HG02610 (cell line): ENCODE results near the gene PTPRK.

Experiments used
- ATAC-seq: cut with Tn5 transposase; IDR thresholded peaks from one replicate; pipeline ENCODE4 v1.9.1; 2021; ENCODE audit warnings: mild to moderate bottlenecking, moderate library complexity; ENCODE audit not compliant: unreplicated experiment

Gene PTPRK

GRCh38 chr6:128047989-128048388 is 472.4 kb downstream of the PTPRK start:
- no peak for ATAC-seq

- ATAC-seq: no peak
Measured at GRCh38 chr6:128046033-128046432, 474.4 kb downstream of the PTPRK start.

GRCh38 chr6:128039543-128039942 is 480.9 kb downstream of the PTPRK start:
- ATAC-seq: no peak

- ATAC-seq: no peak
Measured at GRCh38 chr6:128036808-128037570, 483.4 kb downstream of the PTPRK start.

- no peak for ATAC-seq
Measured at GRCh38 chr6:128033156-128033555, 487.2 kb downstream of the PTPRK start.

GRCh38 chr6:128032042-128032441 is 488.4 kb downstream of the PTPRK start:
- ATAC-seq: no peak

GRCh38 chr6:128029826-128030225 is 490.6 kb downstream of the PTPRK start:
- ATAC-seq: no peak

GRCh38 chr6:128028183-128028582 is 492.2 kb downstream of the PTPRK start:
- ATAC-seq: no peak

- ATAC-seq: no peak
Measured at GRCh38 chr6:128025478-128025877, 494.9 kb downstream of the PTPRK start.

- no peak for ATAC-seq
Measured at GRCh38 chr6:128024969-128025368, 495.4 kb downstream of the PTPRK start.

GRCh38 chr6:128024046-128024445 is 496.4 kb downstream of the PTPRK start:
- no peak for ATAC-seq

- ATAC-seq: no peak
Measured at GRCh38 chr6:128018821-128019220, 501.6 kb downstream of the PTPRK start.

GRCh38 chr6:128017288-128017687 is 503.1 kb downstream of the PTPRK start:
- no peak for ATAC-seq

- no peak for ATAC-seq
Measured at GRCh38 chr6:128007658-128008057, 512.7 kb downstream of the PTPRK start.

GRCh38 chr6:128005009-128005408 is 515.4 kb downstream of the PTPRK start:
- no peak for ATAC-seq

- ATAC-seq: no peak
Measured at GRCh38 chr6:128000363-128000762, 520.0 kb downstream of the PTPRK start.

- no peak for ATAC-seq
Measured at GRCh38 chr6:127998985-127999384, 521.4 kb downstream of the PTPRK start.

- ATAC-seq: no peak
Measured at GRCh38 chr6:127997496-127998164, 522.8 kb downstream of the PTPRK start.

GRCh38 chr6:127996925-127997324 is 523.5 kb downstream of the PTPRK start:
- ATAC-seq: no peak

- no peak for ATAC-seq
Measured at GRCh38 chr6:127992144-127992543, 528.3 kb downstream of the PTPRK start.

- no peak for ATAC-seq
Measured at GRCh38 chr6:127990074-127990473, 530.3 kb downstream of the PTPRK start.

- ATAC-seq: no peak
Measured at GRCh38 chr6:127980996-127981395, 539.4 kb downstream of the PTPRK start.
